Measurements from ENCODE around the gene PTGES2. TPM values are rescaled to one million over a fixed set of nuclear protein-coding genes. Genes with fewer than 3 reads are reported as not detected.

PTGES2 gene
- total and polyA plus RNA-seq, 9 of the 15 experiments (the other 6 are each of a cell fraction or from before 2014, with no cell fraction given): 2.4 to 196 (median 90.1) TPM

DNA sequence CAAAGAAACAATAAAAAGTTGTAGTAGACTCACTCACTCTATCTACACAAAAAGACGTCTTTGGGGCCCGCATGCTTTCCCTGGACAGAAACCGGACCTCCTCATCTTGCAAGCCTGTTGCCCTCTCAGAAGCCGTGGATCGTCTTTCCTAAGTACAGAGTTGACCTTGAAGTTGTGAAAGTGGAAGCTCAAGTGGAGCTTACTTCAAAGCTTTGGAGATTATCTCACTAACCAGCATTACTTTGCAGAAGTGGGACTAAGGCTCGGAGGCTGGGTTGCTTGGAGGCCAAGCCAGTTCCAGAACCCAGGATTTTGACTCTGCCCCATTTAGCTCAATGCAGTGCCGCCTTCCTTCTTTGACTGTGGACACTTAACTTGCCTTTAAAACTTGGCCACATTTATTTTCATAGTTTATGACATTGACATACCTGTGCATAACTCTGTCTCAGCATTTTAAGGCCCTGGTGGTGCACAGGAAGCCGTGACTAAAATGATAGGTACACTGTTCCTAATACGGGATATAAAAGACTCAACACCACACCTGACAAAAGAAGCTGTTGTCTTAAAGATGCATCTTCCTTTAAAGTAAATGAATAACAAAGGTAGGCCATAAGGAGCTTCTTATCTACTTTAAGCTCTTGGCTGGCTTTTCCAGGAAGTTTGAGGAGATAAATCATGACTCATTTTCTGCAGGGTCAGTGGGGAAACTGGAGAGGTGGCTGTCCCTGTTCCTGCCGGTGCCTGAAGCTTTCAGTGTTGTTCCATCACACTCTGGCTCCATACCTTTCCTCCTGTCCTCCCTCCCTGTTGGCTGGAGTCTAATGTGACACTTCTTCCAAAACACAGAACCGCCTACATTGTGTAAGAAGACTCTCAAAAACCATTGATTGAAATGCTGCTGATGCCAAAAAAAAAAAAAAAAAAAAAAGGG is 48.8 kb downstream of the PTGES2 start (continued):
- TF ChIP-seq NFE2 (IDR thresholded peaks at IDR 0.05; ENCODE audit: low read depth): peak; percentile 75
- TF ChIP-seq ESRRB (CRISPR knock-in tag; IDR thresholded peaks at IDR 0.05; ENCODE audit: borderline replicate concordance): no peak
- peak in 1 of 2 experiments; percentile 89; a peak in 2 of 4 replicates for TF ChIP-seq RCOR1 (IDR thresholded peaks at IDR 0.05; ENCODE audit: borderline replicate concordance in 1 of 2, low read depth in 2 of 2, low read length in 2 of 2)
- TF ChIP-seq, protein P1, sequence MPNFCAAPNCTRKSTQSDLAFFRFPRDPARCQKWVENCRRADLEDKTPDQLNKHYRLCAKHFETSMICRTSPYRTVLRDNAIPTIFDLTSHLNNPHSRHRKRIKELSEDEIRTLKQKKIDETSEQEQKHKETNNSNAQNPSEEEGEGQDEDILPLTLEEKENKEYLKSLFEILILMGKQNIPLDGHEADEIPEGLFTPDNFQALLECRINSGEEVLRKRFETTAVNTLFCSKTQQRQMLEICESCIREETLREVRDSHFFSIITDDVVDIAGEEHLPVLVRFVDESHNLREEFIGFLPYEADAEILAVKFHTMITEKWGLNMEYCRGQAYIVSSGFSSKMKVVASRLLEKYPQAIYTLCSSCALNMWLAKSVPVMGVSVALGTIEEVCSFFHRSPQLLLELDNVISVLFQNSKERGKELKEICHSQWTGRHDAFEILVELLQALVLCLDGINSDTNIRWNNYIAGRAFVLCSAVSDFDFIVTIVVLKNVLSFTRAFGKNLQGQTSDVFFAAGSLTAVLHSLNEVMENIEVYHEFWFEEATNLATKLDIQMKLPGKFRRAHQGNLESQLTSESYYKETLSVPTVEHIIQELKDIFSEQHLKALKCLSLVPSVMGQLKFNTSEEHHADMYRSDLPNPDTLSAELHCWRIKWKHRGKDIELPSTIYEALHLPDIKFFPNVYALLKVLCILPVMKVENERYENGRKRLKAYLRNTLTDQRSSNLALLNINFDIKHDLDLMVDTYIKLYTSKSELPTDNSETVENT (CRISPR knock-in tag; IDR thresholded peaks at IDR 0.05): no peak
- TF ChIP-seq ZNF644 (tag; IDR thresholded peaks at IDR 0.05; ENCODE audit: low read depth): peak; percentile 23; the same call in 1 of the 2 replicates
- TF ChIP-seq ZBTB8A (IDR thresholded peaks at IDR 0.05; ENCODE audit: partially characterized antibody): no peak
- peak; percentile 72 for TF ChIP-seq ZFX (CRISPR knock-in tag; IDR thresholded peaks at IDR 0.05)
- no peak for TF ChIP-seq IFI16 (CRISPR knock-in tag; IDR thresholded peaks at IDR 0.05)
- TF ChIP-seq SNIP1 (IDR thresholded peaks at IDR 0.05; ENCODE audit: low read depth): no peak
- no peak for TF ChIP-seq ILF3 (IDR thresholded peaks at IDR 0.05; ENCODE audit: borderline replicate concordance)
- no peak for TF ChIP-seq POLR2B (IDR thresholded peaks at IDR 0.05; ENCODE audit: low read depth, partially characterized antibody)
- TF ChIP-seq HDAC2 (IDR thresholded peaks at IDR 0.05): peak; percentile 70
- TF ChIP-seq ZBTB1 (CRISPR knock-in tag; IDR thresholded peaks at IDR 0.05; ENCODE audit: borderline replicate concordance, low read depth): no peak
- TF ChIP-seq ZNF316 (IDR thresholded peaks at IDR 0.05): peak; percentile 63; the same call in 1 of the 2 replicates
- peak; percentile 97 for TF ChIP-seq SMARCC2 (IDR thresholded peaks at IDR 0.05; ENCODE audit: low read depth)
- no peak for TF ChIP-seq ZKSCAN3 (CRISPR knock-in tag; IDR thresholded peaks at IDR 0.05)
- TF ChIP-seq, protein P2, sequence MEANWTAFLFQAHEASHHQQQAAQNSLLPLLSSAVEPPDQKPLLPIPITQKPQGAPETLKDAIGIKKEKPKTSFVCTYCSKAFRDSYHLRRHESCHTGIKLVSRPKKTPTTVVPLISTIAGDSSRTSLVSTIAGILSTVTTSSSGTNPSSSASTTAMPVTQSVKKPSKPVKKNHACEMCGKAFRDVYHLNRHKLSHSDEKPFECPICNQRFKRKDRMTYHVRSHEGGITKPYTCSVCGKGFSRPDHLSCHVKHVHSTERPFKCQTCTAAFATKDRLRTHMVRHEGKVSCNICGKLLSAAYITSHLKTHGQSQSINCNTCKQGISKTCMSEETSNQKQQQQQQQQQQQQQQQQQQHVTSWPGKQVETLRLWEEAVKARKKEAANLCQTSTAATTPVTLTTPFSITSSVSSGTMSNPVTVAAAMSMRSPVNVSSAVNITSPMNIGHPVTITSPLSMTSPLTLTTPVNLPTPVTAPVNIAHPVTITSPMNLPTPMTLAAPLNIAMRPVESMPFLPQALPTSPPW (CRISPR knock-in tag; IDR thresholded peaks at IDR 0.05): peak; percentile 57
- TF ChIP-seq ZNF766 (CRISPR knock-in tag; conservative IDR thresholded peaks at IDR 0.05): peak; percentile 43
- TF ChIP-seq DPF2 (IDR thresholded peaks at IDR 0.05): peak; percentile 98
- no peak for TF ChIP-seq CBX5 (IDR thresholded peaks at IDR 0.05; ENCODE audit: borderline replicate concordance, low read depth)
- no peak for TF ChIP-seq SMARCB1 (IDR thresholded peaks at IDR 0.05; ENCODE audit: insufficient read length, low read depth)
- TF ChIP-seq, protein P3, sequence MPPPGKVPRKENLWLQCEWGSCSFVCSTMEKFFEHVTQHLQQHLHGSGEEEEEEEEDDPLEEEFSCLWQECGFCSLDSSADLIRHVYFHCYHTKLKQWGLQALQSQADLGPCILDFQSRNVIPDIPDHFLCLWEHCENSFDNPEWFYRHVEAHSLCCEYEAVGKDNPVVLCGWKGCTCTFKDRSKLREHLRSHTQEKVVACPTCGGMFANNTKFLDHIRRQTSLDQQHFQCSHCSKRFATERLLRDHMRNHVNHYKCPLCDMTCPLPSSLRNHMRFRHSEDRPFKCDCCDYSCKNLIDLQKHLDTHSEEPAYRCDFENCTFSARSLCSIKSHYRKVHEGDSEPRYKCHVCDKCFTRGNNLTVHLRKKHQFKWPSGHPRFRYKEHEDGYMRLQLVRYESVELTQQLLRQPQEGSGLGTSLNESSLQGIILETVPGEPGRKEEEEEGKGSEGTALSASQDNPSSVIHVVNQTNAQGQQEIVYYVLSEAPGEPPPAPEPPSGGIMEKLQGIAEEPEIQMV (tag; conservative IDR thresholded peaks at IDR 0.05; ENCODE audit: low read depth): no peak; the same call in 1 of the 2 replicates
